Neural cell (in vitro differentiated cells): Measurements from ENCODE around the gene SLC6A1.

Experiments used
- EP300 ChIP-seq: fragments of 450-650 bp; conservative IDR thresholded peaks from 2 replicates; pipeline ENCODE4 v1.6.1; 2014; ENCODE audit warnings: antibody characterized with exemption, mild to moderate bottlenecking, moderate library complexity; ENCODE audit not compliant: poor library complexity, severe bottlenecking
- EZH2 ChIP-seq: fragments of 200-600, 300-800 bp; shearing (Covaris generic), sonication (generic); IDR thresholded peaks from 2 replicates; pipeline ENCODE4 v1.6.1; 2014; ENCODE audit warnings: antibody characterized with exemption, low read length, borderline replicate concordance, mild to moderate bottlenecking; ENCODE audit not compliant: insufficient read depth, poor library complexity, severe bottlenecking
- POLR2AphosphoS5 ChIP-seq: IDR thresholded peaks from 2 replicates; pipeline ENCODE4 v1.6.1; 2012
- RAD21 ChIP-seq: fragments of 450-650 bp; conservative IDR thresholded peaks from 2 replicates; pipeline ENCODE4 v1.6.1; 2014; ENCODE audit warnings: antibody characterized with exemption, mild to moderate bottlenecking, moderate library complexity
- SMC3 ChIP-seq: fragments of 450-650 bp; conservative IDR thresholded peaks from 2 replicates; pipeline ENCODE4 v1.6.1; 2014; ENCODE audit warnings: antibody characterized with exemption, mild to moderate bottlenecking, moderate library complexity; ENCODE audit not compliant: poor library complexity
- TF ChIP-seq, protein P1 (sequence below): fragments of 450-650 bp; IDR thresholded peaks from 2 replicates; pipeline ENCODE4 v1.5.1; 2014; ENCODE audit warnings: antibody characterized with exemption, mild to moderate bottlenecking, moderate library complexity; ENCODE audit not compliant: poor library complexity, severe bottlenecking
- TF ChIP-seq, protein P2 (sequence below): IDR thresholded peaks from 2 replicates; pipeline ENCODE4 v1.6.1; 2012; ENCODE audit warnings: borderline replicate concordance

DNA sequence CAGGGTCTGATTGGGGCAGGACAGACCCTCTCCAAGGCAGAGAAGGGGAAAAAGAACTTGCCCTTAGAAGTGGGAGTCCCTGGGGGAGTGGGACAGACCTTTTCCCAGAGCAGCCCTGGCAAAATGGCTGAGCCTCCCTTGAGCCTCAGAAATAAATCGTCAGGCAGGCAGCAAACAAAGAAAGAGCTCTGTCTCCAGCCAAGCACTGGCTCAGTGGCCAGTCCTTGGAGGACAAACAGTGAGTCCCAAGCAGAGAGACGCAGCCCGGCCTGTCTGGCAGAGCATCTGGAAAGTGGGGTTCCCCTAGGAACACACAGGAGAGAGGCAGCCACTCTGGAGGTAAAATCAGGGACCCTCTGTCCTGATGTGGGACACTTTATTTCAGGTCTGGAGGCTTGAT lies 1.8 kb downstream of the SLC6A1 start:
- TF ChIP-seq, protein P1, sequence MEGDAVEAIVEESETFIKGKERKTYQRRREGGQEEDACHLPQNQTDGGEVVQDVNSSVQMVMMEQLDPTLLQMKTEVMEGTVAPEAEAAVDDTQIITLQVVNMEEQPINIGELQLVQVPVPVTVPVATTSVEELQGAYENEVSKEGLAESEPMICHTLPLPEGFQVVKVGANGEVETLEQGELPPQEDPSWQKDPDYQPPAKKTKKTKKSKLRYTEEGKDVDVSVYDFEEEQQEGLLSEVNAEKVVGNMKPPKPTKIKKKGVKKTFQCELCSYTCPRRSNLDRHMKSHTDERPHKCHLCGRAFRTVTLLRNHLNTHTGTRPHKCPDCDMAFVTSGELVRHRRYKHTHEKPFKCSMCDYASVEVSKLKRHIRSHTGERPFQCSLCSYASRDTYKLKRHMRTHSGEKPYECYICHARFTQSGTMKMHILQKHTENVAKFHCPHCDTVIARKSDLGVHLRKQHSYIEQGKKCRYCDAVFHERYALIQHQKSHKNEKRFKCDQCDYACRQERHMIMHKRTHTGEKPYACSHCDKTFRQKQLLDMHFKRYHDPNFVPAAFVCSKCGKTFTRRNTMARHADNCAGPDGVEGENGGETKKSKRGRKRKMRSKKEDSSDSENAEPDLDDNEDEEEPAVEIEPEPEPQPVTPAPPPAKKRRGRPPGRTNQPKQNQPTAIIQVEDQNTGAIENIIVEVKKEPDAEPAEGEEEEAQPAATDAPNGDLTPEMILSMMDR: no peak
- TF ChIP-seq SMC3: no peak
- no peak for TF ChIP-seq POLR2AphosphoS5
- no peak for TF ChIP-seq EP300
- TF ChIP-seq, protein P2, sequence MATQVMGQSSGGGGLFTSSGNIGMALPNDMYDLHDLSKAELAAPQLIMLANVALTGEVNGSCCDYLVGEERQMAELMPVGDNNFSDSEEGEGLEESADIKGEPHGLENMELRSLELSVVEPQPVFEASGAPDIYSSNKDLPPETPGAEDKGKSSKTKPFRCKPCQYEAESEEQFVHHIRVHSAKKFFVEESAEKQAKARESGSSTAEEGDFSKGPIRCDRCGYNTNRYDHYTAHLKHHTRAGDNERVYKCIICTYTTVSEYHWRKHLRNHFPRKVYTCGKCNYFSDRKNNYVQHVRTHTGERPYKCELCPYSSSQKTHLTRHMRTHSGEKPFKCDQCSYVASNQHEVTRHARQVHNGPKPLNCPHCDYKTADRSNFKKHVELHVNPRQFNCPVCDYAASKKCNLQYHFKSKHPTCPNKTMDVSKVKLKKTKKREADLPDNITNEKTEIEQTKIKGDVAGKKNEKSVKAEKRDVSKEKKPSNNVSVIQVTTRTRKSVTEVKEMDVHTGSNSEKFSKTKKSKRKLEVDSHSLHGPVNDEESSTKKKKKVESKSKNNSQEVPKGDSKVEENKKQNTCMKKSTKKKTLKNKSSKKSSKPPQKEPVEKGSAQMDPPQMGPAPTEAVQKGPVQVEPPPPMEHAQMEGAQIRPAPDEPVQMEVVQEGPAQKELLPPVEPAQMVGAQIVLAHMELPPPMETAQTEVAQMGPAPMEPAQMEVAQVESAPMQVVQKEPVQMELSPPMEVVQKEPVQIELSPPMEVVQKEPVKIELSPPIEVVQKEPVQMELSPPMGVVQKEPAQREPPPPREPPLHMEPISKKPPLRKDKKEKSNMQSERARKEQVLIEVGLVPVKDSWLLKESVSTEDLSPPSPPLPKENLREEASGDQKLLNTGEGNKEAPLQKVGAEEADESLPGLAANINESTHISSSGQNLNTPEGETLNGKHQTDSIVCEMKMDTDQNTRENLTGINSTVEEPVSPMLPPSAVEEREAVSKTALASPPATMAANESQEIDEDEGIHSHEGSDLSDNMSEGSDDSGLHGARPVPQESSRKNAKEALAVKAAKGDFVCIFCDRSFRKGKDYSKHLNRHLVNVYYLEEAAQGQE: no peak
- TF ChIP-seq RAD21: no peak
- TF ChIP-seq EZH2: no peak
